Endothelial cell (in vitro differentiated cells): ENCODE measurements around the gene ARL11. TPM values are rescaled to one million over a fixed set of nuclear protein-coding genes. Genes with fewer than 3 reads are reported as not detected.
"Not testable (repeated sequence)": the region's sequence is repeated elsewhere in the genome, so short reads cannot be mapped to it uniquely, and the experiment has no call there.

Experiments used
- DNase-seq: peaks from one replicate; pipeline ENCODE4 v3.0.0; 2021; ENCODE audit warnings: low spot score
- H3K27ac Mint-ChIP-seq: one replicate; pipeline ENCODE4 v1.8.0; 2021; ENCODE audit warnings: mixed read lengths, inconsistent platforms; ENCODE audit not compliant: unreplicated experiment
- H3K27me3 Mint-ChIP-seq: one replicate; pipeline ENCODE4 v1.8.0; 2021; ENCODE audit warnings: mild to moderate bottlenecking, moderate library complexity, mixed read lengths, inconsistent platforms; ENCODE audit not compliant: unreplicated experiment
- H3K36me3 Mint-ChIP-seq: one replicate; pipeline ENCODE4 v1.8.0; 2021; ENCODE audit warnings: mild to moderate bottlenecking, low read depth, mixed read lengths, inconsistent platforms; ENCODE audit not compliant: unreplicated experiment
- H3K4me1 Mint-ChIP-seq: one replicate; pipeline ENCODE4 v1.8.0; 2021; ENCODE audit warnings: mild to moderate bottlenecking, mixed read lengths, inconsistent platforms; ENCODE audit not compliant: unreplicated experiment
- H3K4me3 Mint-ChIP-seq: one replicate; pipeline ENCODE4 v1.8.0; 2021; ENCODE audit warnings: mild to moderate bottlenecking, mixed read lengths, inconsistent platforms; ENCODE audit not compliant: unreplicated experiment
- H3K9me3 Mint-ChIP-seq: one replicate; pipeline ENCODE4 v1.8.0; 2021; ENCODE audit warnings: mixed read lengths, inconsistent platforms; ENCODE audit not compliant: unreplicated experiment
- total RNA-seq: library from RNA; stranded (reverse); fragmentation: NEBNext Ultra II Directional; extraction: Animal tissue kit (Norgen Biotek cat#: 25700); gene quantifications from one replicate; pipeline ENCODE4 v1.2.1, GENCODE V29; 2021; ENCODE audit not compliant: unreplicated experiment
- TF ChIP-seq, protein P1 (sequence below): fragments of 200-600 bp; sonication (generic); IDR thresholded peaks from one replicate; pipeline ENCODE4 v1.5.0; 2021; ENCODE audit warnings: antibody characterized with exemption; ENCODE audit not compliant: unreplicated experiment

Gene ARL11
- total RNA-seq, 1 donor from 2014 or later = 1.4 TPM

DNA sequence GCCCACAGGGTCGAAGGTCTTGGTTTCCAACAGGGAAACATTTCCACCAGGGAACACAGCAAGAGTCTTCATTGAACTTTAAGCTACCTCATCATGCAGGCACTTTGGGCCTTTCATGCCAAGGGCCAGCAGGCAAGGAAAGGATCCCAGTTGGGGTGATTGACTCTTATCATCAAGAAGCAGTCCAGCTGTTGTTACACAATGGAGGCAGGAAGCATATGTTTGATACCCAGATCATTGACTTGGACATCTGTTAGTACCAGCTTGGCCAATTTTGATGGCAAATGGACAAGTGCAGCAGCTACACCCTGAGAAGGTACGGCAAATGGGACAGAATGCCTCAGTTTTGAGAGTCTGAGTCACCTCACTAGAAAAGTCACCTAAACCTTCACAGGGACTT is 32.1 kb upstream of the ARL11 start:
- peaks cover 4% of the 10 kb centered on the region for H3K36me3 Mint-ChIP-seq
- H3K27ac Mint-ChIP-seq = no peak overlapping the region
- no peaks in the 10 kb centered on the region for H3K9me3 Mint-ChIP-seq
- TF ChIP-seq, protein P1, sequence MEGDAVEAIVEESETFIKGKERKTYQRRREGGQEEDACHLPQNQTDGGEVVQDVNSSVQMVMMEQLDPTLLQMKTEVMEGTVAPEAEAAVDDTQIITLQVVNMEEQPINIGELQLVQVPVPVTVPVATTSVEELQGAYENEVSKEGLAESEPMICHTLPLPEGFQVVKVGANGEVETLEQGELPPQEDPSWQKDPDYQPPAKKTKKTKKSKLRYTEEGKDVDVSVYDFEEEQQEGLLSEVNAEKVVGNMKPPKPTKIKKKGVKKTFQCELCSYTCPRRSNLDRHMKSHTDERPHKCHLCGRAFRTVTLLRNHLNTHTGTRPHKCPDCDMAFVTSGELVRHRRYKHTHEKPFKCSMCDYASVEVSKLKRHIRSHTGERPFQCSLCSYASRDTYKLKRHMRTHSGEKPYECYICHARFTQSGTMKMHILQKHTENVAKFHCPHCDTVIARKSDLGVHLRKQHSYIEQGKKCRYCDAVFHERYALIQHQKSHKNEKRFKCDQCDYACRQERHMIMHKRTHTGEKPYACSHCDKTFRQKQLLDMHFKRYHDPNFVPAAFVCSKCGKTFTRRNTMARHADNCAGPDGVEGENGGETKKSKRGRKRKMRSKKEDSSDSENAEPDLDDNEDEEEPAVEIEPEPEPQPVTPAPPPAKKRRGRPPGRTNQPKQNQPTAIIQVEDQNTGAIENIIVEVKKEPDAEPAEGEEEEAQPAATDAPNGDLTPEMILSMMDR = no peak
- H3K4me1 Mint-ChIP-seq = peaks cover 7% of the 10 kb centered on the region
- no peak for DNase-seq
- H3K4me3 Mint-ChIP-seq = no peak overlapping the region
- peaks cover 2% of the 10 kb centered on the region for H3K27me3 Mint-ChIP-seq

DNA sequence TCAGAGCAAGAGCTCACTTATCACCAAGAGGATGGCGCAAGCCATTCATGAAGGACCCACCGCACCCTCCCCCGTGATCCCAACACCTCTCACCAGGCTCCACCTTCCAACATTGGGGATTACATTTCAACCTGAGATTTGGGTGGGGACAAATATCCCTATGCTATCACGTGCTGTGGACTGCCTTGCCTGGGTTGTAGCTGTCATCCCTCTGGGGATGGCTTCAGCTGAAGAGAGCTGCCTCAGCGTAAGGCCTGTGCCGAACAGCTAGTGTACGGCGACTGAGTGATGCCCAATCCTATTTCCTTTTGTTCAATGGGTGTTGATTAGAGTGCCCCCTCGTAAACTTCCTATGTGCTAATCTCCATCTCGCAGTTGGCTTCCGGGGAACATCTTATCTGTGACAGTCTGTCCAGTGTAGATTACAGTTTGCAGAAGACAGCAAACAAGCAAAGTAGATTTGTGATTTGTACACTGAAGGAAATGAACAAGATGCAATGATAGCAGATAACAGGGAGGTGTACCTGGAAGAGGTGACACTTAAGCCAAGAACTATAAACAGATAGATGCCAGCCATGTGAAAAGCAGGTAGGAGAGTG is 31.2 kb upstream of the ARL11 start:
- Mint-ChIP-seq H3K27ac (no peak overlapping the region), H3K27me3 (peaks cover 2% of the 10 kb centered on the region), H3K4me3 (no peak overlapping the region), H3K36me3 (peaks cover 4% of the 10 kb centered on the region), H3K9me3 (no peaks in the 10 kb centered on the region), H3K4me1 (peaks cover 7% of the 10 kb centered on the region)
- no peak for DNase-seq
- TF ChIP-seq, protein P1 = no peak

DNA sequence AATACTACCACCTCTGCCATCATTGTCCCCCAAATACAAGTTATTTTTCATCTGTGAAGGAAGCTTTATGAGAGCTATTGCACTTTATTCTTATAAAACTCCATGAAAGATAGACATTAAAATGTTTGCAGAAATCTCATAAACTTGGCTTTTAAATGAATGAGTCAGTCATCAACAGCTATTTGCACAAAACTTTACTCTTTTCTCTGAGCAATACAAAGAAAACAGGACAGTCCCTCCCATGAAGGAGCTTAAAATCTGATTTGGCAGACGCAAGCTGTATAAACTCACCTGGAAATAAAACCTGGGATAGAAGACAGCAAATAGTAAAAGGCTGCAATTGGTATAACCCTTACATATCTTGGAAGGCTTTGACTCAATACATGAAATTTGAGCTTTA is 26.3 kb upstream of the ARL11 start:
- TF ChIP-seq, protein P1 = no peak
- Mint-ChIP-seq H3K27ac (no peak overlapping the region), H3K9me3 (no peaks in the 10 kb centered on the region), H3K27me3 (no peaks in the 10 kb centered on the region), H3K4me1 (peaks cover 10% of the 10 kb centered on the region), H3K36me3 (peaks cover 4% of the 10 kb centered on the region), H3K4me3 (no peak overlapping the region)
- no peak for DNase-seq

DNA sequence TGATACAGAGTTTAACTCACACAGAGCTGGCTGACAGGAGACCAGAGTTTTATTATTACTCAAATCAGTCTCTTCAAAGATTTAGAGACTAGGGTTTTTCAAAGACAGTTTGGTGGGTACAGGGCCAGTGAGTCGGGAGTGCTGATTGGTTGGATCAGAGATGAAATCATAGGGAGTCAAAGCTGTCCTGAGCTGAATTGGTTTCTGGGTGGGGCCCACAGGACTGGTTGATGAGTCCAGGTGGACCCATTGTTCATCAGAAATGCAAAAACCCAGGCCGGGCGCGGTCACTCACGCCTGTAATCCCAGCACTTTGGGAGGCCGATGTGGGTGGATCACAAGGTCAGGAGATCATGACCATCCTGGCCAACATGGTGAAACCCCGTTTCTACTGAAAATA is 25.7 kb upstream of the ARL11 start:
- not testable (repeated sequence) for H3K4me3 Mint-ChIP-seq, DNase-seq, H3K27ac Mint-ChIP-seq, H3K27me3 Mint-ChIP-seq, H3K36me3 Mint-ChIP-seq, H3K9me3 Mint-ChIP-seq
- peaks cover 10% of the 10 kb centered on the region for H3K4me1 Mint-ChIP-seq

DNA sequence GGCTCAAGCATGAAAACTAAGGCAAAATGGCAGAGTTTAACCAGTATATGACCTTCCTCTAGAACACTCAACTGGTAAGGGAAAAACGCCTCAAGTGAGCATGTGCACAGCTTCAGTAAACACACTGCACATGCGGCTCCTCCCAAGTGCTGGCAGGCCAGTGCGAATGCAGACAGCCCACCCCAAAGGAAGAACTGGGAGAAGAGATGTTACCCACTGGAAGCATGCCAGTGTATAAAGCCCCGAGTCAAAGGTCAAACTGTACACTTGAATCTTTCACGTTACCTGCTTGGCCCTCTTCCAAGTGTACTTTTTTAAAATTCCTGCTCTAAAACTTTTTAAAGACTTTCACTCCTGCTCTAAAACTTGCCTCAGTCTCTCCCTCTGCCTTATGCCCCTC is 23.7 kb upstream of the ARL11 start:
- Mint-ChIP-seq H3K36me3 (no peaks in the 10 kb centered on the region), H3K9me3 (no peaks in the 10 kb centered on the region), H3K27ac (no peak overlapping the region), H3K27me3 (no peaks in the 10 kb centered on the region), H3K4me3 (no peak overlapping the region), H3K4me1 (peaks cover 15% of the 10 kb centered on the region)
- no peak for DNase-seq
- TF ChIP-seq, protein P1 = no peak
